Aorta (tissue), 5 donors: ENCODE results near the gene BTK. TPM values are rescaled to one million over a fixed set of nuclear protein-coding genes. Genes with fewer than 3 reads are reported as not detected.

Experiments
- ATAC-seq: fragments of 200-7000 bp; cut with Tn5 transposase; one replicate; pipeline ENCODE4 v1.9.1; 2022; ENCODE audit warnings: moderate library complexity; ENCODE audit not compliant: low FRiP score
- DNase-seq, 2 donors: peaks; one replicate each; pipeline ENCODE4 v3.0.0-alpha.2; 2020
- H3K27ac ChIP-seq, 2 donors: one replicate each; pipeline ENCODE4 v1.5.1; 2013; ENCODE audit warnings: low read length in 2 of 2, mild to moderate bottlenecking in 2 of 2, moderate library complexity in 2 of 2, control low read depth in 1 of 2, inconsistent platforms in 1 of 2, low read depth in 1 of 2
- H3K27me3 ChIP-seq, 2 donors: one replicate each; pipeline ENCODE4 v1.6.1; 2013; ENCODE audit warnings: control low read depth in 1 of 2, low read length in 1 of 2, mild to moderate bottlenecking in 1 of 2, moderate library complexity in 1 of 2; ENCODE audit not compliant: insufficient read depth in 2 of 2, control insufficient read depth in 1 of 2
- H3K36me3 ChIP-seq, 2 donors: one replicate each; pipeline ENCODE4 v1.6.1; 2013; ENCODE audit warnings: control low read depth in 1 of 2, low read length in 1 of 2, mild to moderate bottlenecking in 1 of 2; ENCODE audit not compliant: insufficient read depth in 2 of 2, control insufficient read depth in 1 of 2
- H3K4me1 ChIP-seq, 2 donors: one replicate each; pipeline ENCODE4 v1.6.1; 2013; ENCODE audit warnings: low read length in 2 of 2, control low read depth in 1 of 2, mild to moderate bottlenecking in 1 of 2, moderate library complexity in 1 of 2; ENCODE audit not compliant: insufficient read depth in 2 of 2, control insufficient read depth in 1 of 2
- H3K4me3 ChIP-seq, 2 donors: one replicate each; pipeline ENCODE4 v1.5.1; 2013; ENCODE audit warnings: low read length in 2 of 2, control low read depth in 1 of 2, mild to moderate bottlenecking in 1 of 2
- H3K9me3 ChIP-seq: one replicate; pipeline ENCODE4 v1.6.1; 2013; ENCODE audit warnings: mild to moderate bottlenecking, low read length; ENCODE audit not compliant: control insufficient read depth
- WGBS, 2 donors: extraction: QIAGEN DNeasy Blood & Tissue Kit; methylation state at CpG; one replicate each; pipeline ENCODE4 v1.1.7; 2013; 5-methylcytosine and 5-hydroxymethylcytosine counted together
- intact Hi-C, 2 donors: fragments of 100-400 bp; cut with DNase I; formaldehyde crosslinking; loops; one replicate each; pipeline versions ENCODE4 v1.14.2 to v1.15.0; 2022
- polyA plus RNA-seq, 2 donors: library from polyadenylated mRNA; stranded (reverse); fragments of 200-250 nt; gene quantifications; one replicate each; pipeline ENCODE4 v1.2.3, GENCODE V29; 2013
- total RNA-seq, 2 donors: library from RNA; stranded (reverse); fragmentation: NEBNext Ultra II Directional; extraction: Animal tissue kit (Norgen Biotek cat#: 25700); gene quantifications; one replicate each; pipeline ENCODE4 v1.2.1, GENCODE V29; 2021
- donor health status: healthy with polysubstance abuse.
- donor health status: Bipolar disorder and iron deficiency.
- donor health status: DM: no; HTN: no; CAD: no.
- donor health status: DM: no; HTN: no; CAD: no.
- donor health status: DM: yes; HTN: yes; CAD: no.

The BTK gene
- total and polyA plus RNA-seq, 4 donors, result 3.7 to 21.0 (median 6.1) TPM

- Histone ChIP-seq H3K4me1 (no peaks in the 10 kb centered on the region), H3K27me3 (no peaks in the 10 kb centered on the region), H3K27ac (peak overlapping the region in 1 of 2 donors; percentile 71), H3K36me3 (no peaks in the 10 kb centered on the region), H3K9me3 (no peaks in the 10 kb centered on the region), H3K4me3 (no peak overlapping the region)
- 11 to 27% methylated on average over 12 of the region's 12 CpGs for WGBS, 2 donors
- ATAC-seq, result peak; percentile 55
- intact Hi-C loops, result loop anchor here (2.0 to 5.0 kb wide), 2 partner anchors 382 to 383 kb away; no protein-coding TSS in a partner anchor
- DNase-seq, result no peak
These were observed 29.5 kb upstream of the BTK start for GRCh38 chrX:101415180-101416145.

GRCh38 chrX:101411984-101412383 is 26.0 kb upstream of the BTK start:
- intact Hi-C loops, result no loop called here
- DNase-seq (no peak), ATAC-seq (no peak)
- H3K36me3 ChIP-seq, result no peaks in the 10 kb centered on the region
- no peaks in the 10 kb centered on the region for H3K9me3 ChIP-seq
- no peaks in the 10 kb centered on the region for H3K4me1 ChIP-seq
- no peak overlapping the region for H3K27ac ChIP-seq
- no peak overlapping the region for H3K4me3 ChIP-seq
- H3K27me3 ChIP-seq, result no peaks in the 10 kb centered on the region
- 74 to 78% methylated on average over 10 of the region's 10 CpGs for WGBS, 2 donors

- Histone ChIP-seq H3K36me3 (no peaks in the 10 kb centered on the region), H3K27me3 (no peaks in the 10 kb centered on the region), H3K27ac (no peak overlapping the region), H3K4me3 (no peak overlapping the region), H3K9me3 (no peaks in the 10 kb centered on the region), H3K4me1 (no peaks in the 10 kb centered on the region)
- no peak for DNase-seq
- intact Hi-C loops, result no loop called here
- WGBS, 2 donors, result 26 to 46% methylated on average over 7 of the region's 7 CpGs
- no peak for ATAC-seq
These were observed 24.5 kb upstream of the BTK start for GRCh38 chrX:101410461-101410860.

- no peaks in the 10 kb centered on the region for H3K36me3 ChIP-seq
- H3K27me3 ChIP-seq, result no peaks in the 10 kb centered on the region
- no peaks in the 10 kb centered on the region for H3K4me1 ChIP-seq
- H3K9me3 ChIP-seq, result no peaks in the 10 kb centered on the region
- 3 to 27% methylated on average over 6 of the region's 6 CpGs for WGBS, 2 donors
- intact Hi-C loops, result no loop called here
- ATAC-seq, result no peak
- no peak overlapping the region for H3K27ac ChIP-seq
- DNase-seq, result no peak
- peak overlapping the region; percentile 43 to 95 for H3K4me3 ChIP-seq
These were observed 23.1 kb upstream of the BTK start for GRCh38 chrX:101409043-101409442.

GRCh38 chrX:101408532-101408841 is 22.5 kb upstream of the BTK start:
- 0 to 26% methylated on average over 8 of the region's 8 CpGs for WGBS, 2 donors
- intact Hi-C loops, result no loop called here
- no peak for DNase-seq
- Histone ChIP-seq H3K27me3 (no peaks in the 10 kb centered on the region), H3K36me3 (no peaks in the 10 kb centered on the region), H3K9me3 (no peaks in the 10 kb centered on the region), H3K27ac (peak overlapping the region; percentile 71 to 96), H3K4me3 (peak overlapping the region; percentile 43 to 95), H3K4me1 (no peaks in the 10 kb centered on the region)
- ATAC-seq, result no peak

- intact Hi-C loops, result no loop called here
- no peaks in the 10 kb centered on the region for H3K36me3 ChIP-seq
- H3K27ac ChIP-seq, result peak within 1 kb of the TSS; percentile 71 to 96
- 0 to 27% methylated on average over 44 to 47 of the region's 47 CpGs for WGBS, 2 donors
- ATAC-seq, result peak; percentile 95
- peak within 1 kb of the TSS; percentile 54 to 95 for H3K4me3 ChIP-seq
- DNase-seq, result peak; percentile 91 to 93
- no peaks in the 10 kb centered on the region for H3K27me3 ChIP-seq
- no peaks in the 10 kb centered on the region for H3K4me1 ChIP-seq
- H3K9me3 ChIP-seq, result no peaks in the 10 kb centered on the region
These were observed 21.9 kb upstream of the BTK start, which contains the start of the genes GLA and HNRNPH2 for GRCh38 chrX:101407748-101408531. TSS of gene GLA (minus strand) at chrX:101407925. CDS start at chrX:101407903, 22 bp downstream. TSS of gene HNRNPH2 (plus strand) at chrX:101408222. CDS start at chrX:101411989, 3,767 bp downstream.

- peak overlapping the region; percentile 37 to 54 for H3K4me3 ChIP-seq
- H3K27me3 ChIP-seq, result no peaks in the 10 kb centered on the region
- peak overlapping the region in 1 of 2 donors; percentile 84 for H3K27ac ChIP-seq
- no peaks in the 10 kb centered on the region for H3K36me3 ChIP-seq
- ATAC-seq (peak; percentile 31), DNase-seq (no peak)
- no peaks in the 10 kb centered on the region for H3K9me3 ChIP-seq
- 1 to 28% methylated on average over 14 to 15 of the region's 15 CpGs for WGBS, 2 donors
- no peaks in the 10 kb centered on the region for H3K4me1 ChIP-seq
- intact Hi-C loops, result no loop called here
These were observed 21.3 kb upstream of the BTK start for GRCh38 chrX:101407167-101407747.

GRCh38 chrX:101399825-101400224 is 13.8 kb upstream of the BTK start:
- H3K4me3 ChIP-seq, result no peak overlapping the region

More at GRCh38 chrX:101399825-101400224, 13.8 kb upstream of the BTK start:
- H3K27ac ChIP-seq, result no peak overlapping the region
- no peaks in the 10 kb centered on the region for H3K36me3 ChIP-seq
- ATAC-seq, result no peak
- no peaks in the 10 kb centered on the region for H3K4me1 ChIP-seq
- no peaks in the 10 kb centered on the region for H3K9me3 ChIP-seq
- intact Hi-C loops, result no loop called here
- DNase-seq, result no peak
- H3K27me3 ChIP-seq, result no peaks in the 10 kb centered on the region
- 81 to 93% methylated on average over 4 of the region's 4 CpGs for WGBS, 2 donors
